Testis (tissue), 2 donors: Measurements from ENCODE around the gene LNX1.

Experiments
- CTCF ChIP-seq, 3 experiments: fragments of 450-650 bp in 2 of 3; fragments of 200-600 bp in 1 of 3; sonication (generic) in 1 of 3; IDR thresholded peaks; one replicate each; pipeline ENCODE4 v1.5.1; 2016 to 2019; ENCODE audit warnings: antibody characterized with exemption in 3 of 3, mild to moderate bottlenecking in 2 of 3, moderate library complexity in 1 of 3
- POLR2A ChIP-seq: fragments of 450-650 bp; IDR thresholded peaks from one replicate; pipeline ENCODE4 v1.6.1; 2017; ENCODE audit warnings: antibody characterized with exemption, mild to moderate bottlenecking, moderate library complexity

- TF ChIP-seq CTCF (IDR thresholded peaks at IDR 0.05) (no peak), POLR2A (no peak)
These were observed 149.7 kb downstream of the LNX1 start for GRCh38 chr4:53441564-53441963.
